Measurements from ENCODE around the gene KIAA1671.

KIAA1671 gene

GRCh38 chr22:25114369-25115362 lies 162.2 kb downstream of the KIAA1671 start:
- DNase-seq (ENCODE audit: low spot score), result no peak

- DNase-seq (ENCODE audit: low spot score), result no peak
Observed at GRCh38 chr22:25119609-25120008, 167.1 kb downstream of the KIAA1671 start.

GRCh38 chr22:25120093-25120561 lies 167.6 kb downstream of the KIAA1671 start:
- DNase-seq (ENCODE audit: low spot score), result no peak

GRCh38 chr22:25120761-25121212 lies 168.3 kb downstream of the KIAA1671 start:
- DNase-seq (ENCODE audit: low spot score), result no peak

GRCh38 chr22:25122136-25122764 lies 169.7 kb downstream of the KIAA1671 start:
- no peak for DNase-seq (ENCODE audit: low spot score)

GRCh38 chr22:25123677-25124076 lies 171.2 kb downstream of the KIAA1671 start:
- no peak for DNase-seq (ENCODE audit: low spot score)

- DNase-seq (ENCODE audit: low spot score), result no peak
Observed at GRCh38 chr22:25125693-25126357, 173.3 kb downstream of the KIAA1671 start.

GRCh38 chr22:25126510-25126909 lies 174.0 kb downstream of the KIAA1671 start:
- DNase-seq (ENCODE audit: low spot score), result no peak

- no peak for DNase-seq (ENCODE audit: low spot score)
Observed at GRCh38 chr22:25127318-25127717, 174.8 kb downstream of the KIAA1671 start.

- DNase-seq (ENCODE audit: low spot score), result no peak
Observed at GRCh38 chr22:25130462-25130861, 177.9 kb downstream of the KIAA1671 start.

GRCh38 chr22:25131198-25131887 lies 178.8 kb downstream of the KIAA1671 start:
- no peak for DNase-seq (ENCODE audit: low spot score)

- DNase-seq (ENCODE audit: low spot score), result no peak
Observed at GRCh38 chr22:25134028-25134427, 181.5 kb downstream of the KIAA1671 start.

- DNase-seq (ENCODE audit: low spot score), result no peak
Observed at GRCh38 chr22:25134451-25134850, 181.9 kb downstream of the KIAA1671 start.

GRCh38 chr22:25136953-25137576 lies 184.5 kb downstream of the KIAA1671 start:
- DNase-seq (ENCODE audit: low spot score), result no peak

GRCh38 chr22:25137577-25138525 lies 185.3 kb downstream of the KIAA1671 start:
- DNase-seq (ENCODE audit: low spot score), result peak; percentile 73

GRCh38 chr22:25139062-25139461 lies 186.5 kb downstream of the KIAA1671 start:
- no peak for DNase-seq (ENCODE audit: low spot score)

- DNase-seq (ENCODE audit: low spot score), result no peak
Observed at GRCh38 chr22:25142102-25142501, 189.6 kb downstream of the KIAA1671 start.

- DNase-seq (ENCODE audit: low spot score), result no peak
Observed at GRCh38 chr22:25143156-25144076, 190.9 kb downstream of the KIAA1671 start.

GRCh38 chr22:25144522-25144921 lies 192.0 kb downstream of the KIAA1671 start:
- no peak for DNase-seq (ENCODE audit: low spot score)

Measured in NAMALWA (cell line).